ENCODE data around the gene BMPER.

The BMPER gene

GRCh38 chr7:34066411-34066810 lies 161.1 kb downstream of the BMPER start:
- no peak for DNase-seq

- DNase-seq: no peak
Measured at GRCh38 chr7:34067005-34067778, 161.9 kb downstream of the BMPER start.

DNA sequence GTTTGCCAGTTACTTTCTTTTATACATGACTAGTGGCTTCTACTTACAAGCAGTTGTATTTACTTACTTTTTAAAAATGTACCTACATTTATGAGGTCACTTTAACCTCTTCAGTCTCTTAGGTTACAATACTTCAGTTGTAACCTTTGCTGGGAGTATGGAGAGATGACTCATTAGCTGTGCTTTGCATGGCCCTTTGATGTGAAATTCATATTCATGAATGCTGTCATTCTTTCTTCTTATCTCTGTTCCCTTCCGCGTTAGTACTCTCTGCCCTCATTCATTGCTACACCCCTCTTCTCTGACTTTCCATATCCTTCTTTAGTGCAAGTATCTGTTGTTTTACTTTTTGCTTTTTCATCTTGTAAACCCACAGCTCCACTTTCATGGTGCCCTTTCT lies 164.3 kb downstream of the BMPER start:
- no peak for DNase-seq

- no peak for DNase-seq
Measured at GRCh38 chr7:34070511-34071323, 165.4 kb downstream of the BMPER start.

- DNase-seq: no peak
Measured at GRCh38 chr7:34073676-34074075, 168.3 kb downstream of the BMPER start.

DNA sequence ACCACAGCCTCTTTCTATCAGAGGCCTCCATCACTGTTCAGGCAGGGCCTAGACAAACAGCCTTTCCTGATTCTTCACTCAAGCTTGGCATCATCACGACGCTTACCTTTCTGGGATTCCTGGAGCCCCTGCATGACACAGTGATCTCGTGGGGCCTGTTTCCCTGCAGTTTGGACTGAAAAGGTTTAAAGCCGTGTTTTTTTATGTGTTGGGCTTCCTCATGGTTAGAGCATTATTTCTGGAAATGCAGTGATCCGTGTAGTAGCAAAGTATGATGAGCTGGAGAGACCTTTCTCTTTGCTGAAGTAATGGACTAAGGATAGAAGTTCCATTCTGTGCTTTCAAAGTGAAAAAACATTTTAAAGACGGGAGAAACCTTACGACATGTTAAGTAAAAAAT lies 169.1 kb downstream of the BMPER start:
- no peak for DNase-seq

- DNase-seq: no peak
Measured at GRCh38 chr7:34075523-34076370, 170.4 kb downstream of the BMPER start.

DNA sequence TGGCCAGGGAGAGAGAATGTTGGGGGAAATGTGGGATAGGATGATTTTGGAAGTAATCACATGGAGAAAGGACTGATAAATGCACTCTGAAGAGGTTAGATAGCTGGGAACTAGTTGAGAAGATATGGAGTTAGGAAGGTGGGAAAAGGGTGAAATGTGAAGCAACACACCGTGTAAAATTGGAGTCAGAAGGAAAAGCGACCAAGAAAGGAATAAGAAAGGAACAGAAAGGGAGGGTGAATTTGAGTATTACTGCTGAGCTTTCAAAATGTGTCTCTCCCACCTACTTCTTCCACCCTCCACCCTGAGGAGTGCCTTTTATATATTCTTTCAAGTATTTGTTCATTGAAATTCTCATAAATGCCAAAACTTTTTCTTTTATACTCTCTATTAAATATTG lies 171.8 kb downstream of the BMPER start:
- DNase-seq: no peak

GRCh38 chr7:34078864-34079263 lies 173.5 kb downstream of the BMPER start:
- DNase-seq: no peak

DNA sequence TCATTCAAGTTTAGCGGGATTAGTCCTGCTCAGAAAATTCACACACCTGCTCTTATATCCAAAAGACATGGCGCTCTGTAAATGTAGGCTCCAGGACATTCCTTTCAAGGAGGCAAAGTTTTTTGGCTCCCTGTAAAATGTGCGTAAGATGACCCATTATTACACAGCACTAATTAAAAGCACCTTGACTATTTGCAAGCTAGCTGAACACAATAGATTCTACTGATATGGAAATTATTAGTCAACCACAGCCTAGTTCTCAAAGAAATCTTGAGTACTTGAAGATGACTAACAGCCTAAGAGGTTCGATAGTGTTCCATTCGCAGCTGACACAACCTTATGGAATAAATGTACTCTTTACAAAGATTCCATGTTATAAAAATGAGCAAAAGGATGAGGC lies 175.2 kb downstream of the BMPER start:
- DNase-seq: no peak

- no peak for DNase-seq
Measured at GRCh38 chr7:34081935-34082334, 176.6 kb downstream of the BMPER start.

GRCh38 chr7:34083440-34083839 lies 178.1 kb downstream of the BMPER start:
- DNase-seq: no peak

GRCh38 chr7:34084651-34085050 lies 179.3 kb downstream of the BMPER start:
- no peak for DNase-seq

GRCh38 chr7:34086064-34086463 lies 180.7 kb downstream of the BMPER start:
- no peak for DNase-seq

GRCh38 chr7:34086981-34087380 lies 181.6 kb downstream of the BMPER start:
- DNase-seq: no peak

DNA sequence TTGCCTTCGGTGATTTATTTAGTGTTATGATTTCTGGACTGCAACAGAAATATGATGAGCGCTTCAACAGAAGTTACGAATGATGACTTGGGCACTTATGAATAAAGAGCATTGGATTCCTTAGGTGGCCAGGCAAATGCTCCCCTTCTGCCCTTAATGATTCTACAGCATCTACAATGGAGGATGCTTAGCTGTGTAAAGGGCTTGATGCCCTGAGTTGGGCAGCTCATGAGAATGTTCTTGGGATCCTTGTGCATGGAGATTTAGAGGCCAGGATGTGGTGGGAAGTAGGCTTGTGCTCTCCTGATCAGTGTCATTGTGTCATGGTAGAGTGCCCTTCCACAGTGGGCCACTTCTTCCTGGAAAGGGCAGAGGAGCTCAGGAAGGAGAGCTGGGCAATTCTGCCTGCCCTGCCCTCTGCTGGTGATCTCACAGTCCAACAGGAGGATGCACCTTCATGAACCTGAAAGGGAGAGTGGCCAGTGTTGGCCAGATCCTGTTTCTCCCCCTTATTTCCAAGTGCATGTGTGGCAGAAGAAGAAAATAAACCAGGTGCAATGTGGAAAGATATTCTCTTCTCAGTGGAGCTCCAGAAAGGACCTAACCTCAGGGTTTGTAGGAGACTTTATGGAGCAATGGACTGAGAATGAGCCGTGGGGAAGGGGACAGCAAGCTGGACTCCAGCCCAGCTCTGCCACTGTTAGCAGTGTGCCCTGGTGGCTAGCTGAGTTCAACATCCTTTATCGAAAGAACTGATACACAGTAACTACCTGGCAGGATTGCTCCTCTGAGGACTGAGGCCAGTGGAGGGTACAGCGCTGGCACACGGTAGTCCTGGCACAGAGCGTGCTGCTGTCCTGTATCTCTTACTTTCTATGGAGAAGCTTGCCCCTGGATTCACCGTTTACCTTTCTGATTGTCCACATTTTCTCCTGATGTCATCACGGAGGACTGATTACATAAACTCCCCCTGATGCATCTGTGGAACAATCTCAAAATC lies 182.9 kb downstream of the BMPER start:
- peak in 3 of 4 experiments; percentile 1 to 5 (median 4) for DNase-seq

DNA sequence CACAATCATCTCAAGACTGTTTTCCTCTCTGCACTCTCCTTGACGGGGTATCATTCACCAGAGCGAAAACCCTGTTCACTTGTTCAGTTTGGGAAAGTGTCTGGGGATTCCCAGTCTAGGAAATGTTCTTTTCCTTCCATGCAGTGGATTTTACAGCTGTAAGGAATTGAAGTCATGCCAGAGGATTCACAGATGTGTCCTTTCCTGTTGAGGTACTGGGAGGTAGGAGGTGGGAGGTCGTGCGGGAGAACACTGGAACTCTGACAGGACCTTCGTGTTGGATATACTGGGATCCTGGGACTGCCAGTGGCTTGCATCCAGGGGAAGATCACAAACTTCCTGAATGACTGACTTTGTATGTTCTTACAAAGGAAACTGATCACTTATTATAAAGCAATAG lies 185.5 kb downstream of the BMPER start:
- no peak for DNase-seq

DNA sequence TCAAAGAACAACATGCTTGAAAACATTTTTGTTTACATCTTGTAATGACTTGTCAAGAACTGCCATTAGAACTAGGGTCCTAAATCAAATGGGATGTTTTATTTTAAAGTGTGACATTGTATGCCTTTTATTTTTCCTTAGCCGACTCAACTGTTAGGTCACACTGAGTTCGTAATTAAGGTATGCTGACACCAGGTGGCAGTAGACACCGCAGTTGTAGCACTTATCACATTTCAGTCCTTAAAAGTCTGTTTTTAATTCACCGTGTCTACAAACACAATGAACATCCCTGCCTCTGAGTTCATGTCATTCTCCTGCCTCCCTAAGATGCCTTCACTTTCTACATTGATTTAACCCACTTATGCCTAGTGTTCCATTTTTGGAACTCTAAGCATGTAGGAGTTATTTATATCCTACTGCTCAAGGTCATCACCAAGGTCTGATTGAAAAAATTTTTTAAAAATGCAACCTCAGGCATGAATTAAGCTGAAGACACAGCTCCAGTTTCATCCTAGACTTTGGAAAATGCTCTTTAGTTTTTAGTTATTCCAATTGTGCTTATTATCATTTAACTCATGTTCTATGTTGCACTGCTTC lies 186.1 kb downstream of the BMPER start:
- DNase-seq: peak; percentile 5 to 28 (median 23)

DNA sequence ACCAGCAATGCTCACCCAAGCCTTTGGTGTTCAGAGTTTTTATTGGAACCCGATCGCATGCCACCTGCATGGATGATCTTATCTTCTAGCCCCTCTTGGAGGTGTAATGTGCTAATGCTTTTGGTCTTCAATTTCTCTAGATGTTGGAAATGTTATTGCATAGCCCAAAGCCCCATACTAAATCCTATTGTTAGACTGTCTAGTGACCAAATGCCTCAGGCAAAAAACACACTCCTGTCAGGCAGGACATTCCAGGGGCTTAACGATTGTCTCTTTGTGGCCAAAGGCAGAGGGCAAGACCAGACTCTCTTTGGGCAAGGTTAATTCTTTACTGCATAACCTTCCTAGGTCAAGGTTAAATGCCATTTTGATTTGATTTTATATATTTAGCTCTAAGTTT lies 187.9 kb downstream of the BMPER start:
- no peak for DNase-seq

GRCh38 chr7:34096198-34096651 lies 190.9 kb downstream of the BMPER start:
- no peak for DNase-seq

DNA sequence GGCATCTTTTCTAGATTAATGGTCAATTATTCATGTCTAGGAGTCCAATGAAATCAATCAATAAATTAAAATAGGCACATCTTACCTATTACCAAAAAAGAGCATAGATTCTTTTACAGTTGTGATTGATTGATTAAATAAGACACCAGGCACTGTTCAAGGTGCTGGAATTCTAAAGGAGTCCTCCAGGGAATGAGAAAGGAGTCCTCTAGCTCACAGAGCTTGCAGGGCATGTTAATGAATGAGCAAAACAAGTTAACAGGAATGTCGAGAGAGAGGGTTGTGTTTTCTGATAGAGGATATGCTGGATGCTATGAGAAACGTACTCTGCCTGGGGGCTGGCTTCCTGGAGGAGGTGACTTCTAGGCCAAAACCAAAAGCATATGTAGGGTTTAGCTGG lies 191.4 kb downstream of the BMPER start:
- DNase-seq: no peak
